H9 (cell line): Measurements from ENCODE around the gene TMEM213. TPM values are rescaled to one million over a fixed set of nuclear protein-coding genes. Genes with fewer than 3 reads are reported as not detected.

Experiments used
- DNase-seq: peaks from one replicate; pipeline ENCODE4 v3.0.0-alpha.2; 2017
- H2AFZ ChIP-seq: one replicate; pipeline ENCODE4 v1.6.1; 2013; ENCODE audit warnings: mild to moderate bottlenecking, low read length, control low read depth, moderate library complexity
- H2AK5ac ChIP-seq: 2 replicates; pipeline ENCODE4 v1.6.1; 2013; ENCODE audit warnings: low read length, control low read depth, mixed read lengths; ENCODE audit not compliant: insufficient read length
- H2BK120ac ChIP-seq: one replicate; pipeline ENCODE4 v1.6.1; 2013; ENCODE audit warnings: low read depth, mild to moderate bottlenecking, low read length, control low read depth, inconsistent platforms; ENCODE audit not compliant: poor library complexity, severe bottlenecking
- H2BK12ac ChIP-seq: 2 replicates; pipeline ENCODE4 v1.6.1; 2013; ENCODE audit warnings: low read length, control low read depth, mixed read lengths, low read depth; ENCODE audit not compliant: insufficient read length
- H2BK15ac ChIP-seq: 2 replicates; pipeline ENCODE4 v1.6.1; 2013; ENCODE audit warnings: low read depth, low read length, control low read depth
- H2BK20ac ChIP-seq: one replicate; pipeline ENCODE4 v1.6.1; 2013; ENCODE audit warnings: low read depth, mild to moderate bottlenecking, low read length, control low read depth, inconsistent platforms; ENCODE audit not compliant: poor library complexity, severe bottlenecking
- H2BK5ac ChIP-seq: 2 replicates; pipeline ENCODE4 v1.6.1; 2013; ENCODE audit warnings: low read length, control low read depth, mixed read lengths; ENCODE audit not compliant: insufficient read length
- H3K14ac ChIP-seq: 2 replicates; pipeline ENCODE4 v1.6.1; 2013; ENCODE audit warnings: low read length, control low read depth; ENCODE audit not compliant: insufficient read depth
- H3K18ac ChIP-seq: 2 replicates; pipeline ENCODE4 v1.6.1; 2013; ENCODE audit warnings: low read depth, mild to moderate bottlenecking, mixed read lengths, low read length, control low read depth; ENCODE audit not compliant: insufficient read length
- H3K23ac ChIP-seq: 2 replicates; pipeline ENCODE4 v1.6.1; 2013; ENCODE audit warnings: low read length, control low read depth, mixed read lengths, low read depth; ENCODE audit not compliant: insufficient read length
- H3K23me2 ChIP-seq: 2 replicates; pipeline ENCODE4 v1.6.1; 2013; ENCODE audit warnings: low read depth, mild to moderate bottlenecking, mixed read lengths, low read length, control low read depth; ENCODE audit not compliant: insufficient read length, poor library complexity, severe bottlenecking
- H3K27ac ChIP-seq: 2 replicates; pipeline ENCODE4 v1.5.1; 2013; ENCODE audit warnings: low read length, control low read depth, mixed read lengths, low read depth; ENCODE audit not compliant: insufficient read length
- H3K27me3 ChIP-seq: 2 replicates; pipeline ENCODE4 v1.6.1; 2013; ENCODE audit warnings: low read length, control low read depth, inconsistent platforms; ENCODE audit not compliant: insufficient read depth
- H3K4ac ChIP-seq: 2 replicates; pipeline ENCODE4 v1.6.1; 2013; ENCODE audit warnings: low read depth, mild to moderate bottlenecking, control low read depth, inconsistent platforms, low read length, moderate library complexity
- H3K4me1 ChIP-seq: 2 replicates; pipeline ENCODE4 v1.6.1; 2013; ENCODE audit warnings: low read length, control low read depth, inconsistent platforms; ENCODE audit not compliant: insufficient read depth
- H3K4me2 ChIP-seq: 2 replicates; pipeline ENCODE4 v1.6.1; 2013; ENCODE audit warnings: low read length, control low read depth, mixed read lengths; ENCODE audit not compliant: insufficient read length, insufficient read depth
- H3K56ac ChIP-seq: 2 replicates; pipeline ENCODE4 v1.6.1; 2013; ENCODE audit warnings: low read depth, mild to moderate bottlenecking, mixed read lengths, low read length, control low read depth; ENCODE audit not compliant: insufficient read length
- H3K79me1 ChIP-seq: 2 replicates; pipeline ENCODE4 v1.6.1; 2013; ENCODE audit warnings: low read depth, mild to moderate bottlenecking, moderate library complexity, low read length, control low read depth, inconsistent platforms; ENCODE audit not compliant: insufficient read depth, poor library complexity, severe bottlenecking
- H3K79me2 ChIP-seq: 2 replicates; pipeline ENCODE4 v1.6.1; 2013; ENCODE audit warnings: low read length, control low read depth, inconsistent platforms; ENCODE audit not compliant: insufficient read depth
- H3K9ac ChIP-seq: 2 replicates; pipeline ENCODE4 v1.6.1; 2013; ENCODE audit warnings: low read length, control low read depth, mixed read lengths; ENCODE audit not compliant: insufficient read length; ENCODE audit errors: extremely low read depth
- H3K9me3 ChIP-seq: one replicate; pipeline ENCODE4 v1.6.1; 2013; ENCODE audit warnings: low read depth, low read length, inconsistent platforms; ENCODE audit not compliant: control insufficient read depth
- H3T11ph ChIP-seq: one replicate; pipeline ENCODE4 v1.6.1; 2013; ENCODE audit warnings: mild to moderate bottlenecking, low read length, control low read depth, inconsistent platforms
- H4K20me1 ChIP-seq: one replicate; pipeline ENCODE4 v1.6.1; 2013; ENCODE audit not compliant: control insufficient read depth, insufficient read length, insufficient read depth
- H4K5ac ChIP-seq: 2 replicates; pipeline ENCODE4 v1.6.1; 2013; ENCODE audit warnings: low read depth, mild to moderate bottlenecking, mixed read lengths, low read length, control low read depth; ENCODE audit not compliant: insufficient read length
- H4K8ac ChIP-seq: replicated peaks from 2 replicates; pipeline ENCODE4 v1.6.1; 2013; ENCODE audit warnings: low read length, control low read depth, mixed read lengths, low read depth; ENCODE audit not compliant: insufficient read length
- H4K91ac ChIP-seq: 2 replicates; pipeline ENCODE4 v1.6.1; 2013; ENCODE audit warnings: low read depth, mild to moderate bottlenecking, moderate library complexity, mixed read lengths, low read length, control low read depth; ENCODE audit not compliant: insufficient read length
- H3K27ac Mint-ChIP-seq, 3 experiments: 2 replicates in 2 of 3; 3 replicates in 1 of 3; pipeline ENCODE4 v1.8.0; 2020 to 2021; ENCODE audit warnings: mixed read lengths in 3 of 3, mild to moderate bottlenecking in 1 of 3, moderate library complexity in 1 of 3
- H3K27me3 Mint-ChIP-seq: 2 replicates; pipeline ENCODE4 v1.8.0; 2021; ENCODE audit warnings: low read depth, mild to moderate bottlenecking, moderate library complexity, mixed read lengths
- H3K36me3 Mint-ChIP-seq, 3 experiments: 2 replicates in 2 of 3; 3 replicates in 1 of 3; pipeline ENCODE4 v1.8.0; 2020 to 2021; ENCODE audit warnings: low read depth in 3 of 3, mixed read lengths in 3 of 3; ENCODE audit not compliant: insufficient read depth in 1 of 3
- H3K4me1 Mint-ChIP-seq, 2 experiments: 2 replicates each; pipeline ENCODE4 v1.8.0; 2020; ENCODE audit warnings: mixed read lengths in 2 of 2
- H3K4me3 Mint-ChIP-seq, 2 experiments: 2 replicates in 1 of 2; 3 replicates in 1 of 2; pipeline ENCODE4 v1.8.0; 2020 to 2021; ENCODE audit warnings: mild to moderate bottlenecking in 2 of 2, mixed read lengths in 2 of 2, moderate library complexity in 1 of 2
- H3K9me3 Mint-ChIP-seq, 2 experiments: 2 replicates in 1 of 2; 3 replicates in 1 of 2; pipeline ENCODE4 v1.8.0; 2020; ENCODE audit warnings: mild to moderate bottlenecking in 2 of 2, mixed read lengths in 2 of 2, moderate library complexity in 1 of 2
- CTCF ChIP-seq: fragments of 200-600 bp; sonication (generic); conservative IDR thresholded peaks from 3 replicates; pipeline ENCODE4 v1.8.0; 2021; ENCODE audit warnings: antibody characterized with exemption, mild to moderate bottlenecking
- WGBS: extraction: QIAGEN DNeasy Blood & Tissue Kit; methylation state at CpG from one replicate; pipeline ENCODE4 v1.1.7; 2013; ENCODE audit warnings: missing lambda C conversion rate, low lambda C conversion rate, mixed read lengths; ENCODE audit not compliant: insufficient read length; ENCODE audit errors: extremely low coverage; 5-methylcytosine and 5-hydroxymethylcytosine counted together
- total RNA-seq: library from RNA; stranded (reverse); gene quantifications from 2 replicates; pipeline ENCODE4 v1.2.1, GENCODE V29; 2021

TMEM213 gene
- total RNA-seq, 1 experiment from 2014 or later, result 0.22 TPM

DNA sequence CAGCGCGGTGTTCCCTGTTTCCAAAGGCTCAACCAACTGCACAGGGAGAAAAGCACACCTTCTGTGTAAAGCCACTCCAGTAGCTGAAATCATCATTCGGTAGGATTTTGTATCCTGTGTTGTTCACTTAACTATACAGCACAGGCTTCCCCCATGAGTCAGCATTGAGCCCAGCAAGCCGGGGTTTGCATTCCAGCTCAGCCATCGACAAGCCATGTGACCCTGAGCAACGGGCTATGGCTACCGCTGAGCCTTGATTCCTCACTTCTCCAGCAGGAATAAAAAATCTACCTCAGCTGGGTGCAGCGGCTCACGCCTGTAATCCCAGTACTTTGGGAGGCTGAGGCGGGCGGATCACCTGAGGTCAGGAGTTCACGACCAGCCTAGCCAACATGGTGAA, 44.3 kb downstream of the TMEM213 start:
- Histone ChIP-seq H3K4me1 (no peaks in the 10 kb centered on the region), H2BK12ac (no peak overlapping the region), H3K23me2 (no peaks in the 10 kb centered on the region), H3K23ac (no peak overlapping the region), H4K8ac (no peak overlapping the region), H3K56ac (no peak overlapping the region), H2AFZ (no peak overlapping the region), H2BK20ac (no peak overlapping the region), H3K79me2 (no peaks in the 10 kb centered on the region), H3K9ac (no peak overlapping the region), H3K79me1 (no peaks in the 10 kb centered on the region), H3K14ac (no peak overlapping the region), H3K27ac (no peak overlapping the region), H2AK5ac (no peak overlapping the region), H3K4me2 (no peak overlapping the region), H2BK120ac (no peak overlapping the region), H2BK15ac (no peak overlapping the region), H3T11ph (no peak overlapping the region), H3K9me3 (no peaks in the 10 kb centered on the region), H4K91ac (no peak overlapping the region), H4K5ac (no peak overlapping the region), H3K4ac (no peak overlapping the region), H3K18ac (no peak overlapping the region), H3K27me3 (no peaks in the 10 kb centered on the region), H4K20me1 (no peaks in the 10 kb centered on the region), H2BK5ac (no peak overlapping the region)
- DNase-seq, result peak; percentile 65
- peaks cover 15 to 35% (median 19%) of the 10 kb centered on the region in 3 experiments; a peak in 6 of 7 replicates for H3K36me3 Mint-ChIP-seq
- H3K4me1 Mint-ChIP-seq, result peaks cover 6 to 7% of the 10 kb centered on the region in 2 experiments; a peak in 2 of 4 replicates
- no CpG with 5 or more reads among the region's 12 CpGs for WGBS
- no peak overlapping the region for H3K4me3 Mint-ChIP-seq
- no peaks in the 10 kb centered on the region for H3K9me3 Mint-ChIP-seq
- TF ChIP-seq CTCF, result no peak
- no peaks in the 10 kb centered on the region for H3K27me3 Mint-ChIP-seq
- H3K27ac Mint-ChIP-seq, result peak overlapping the region in 2 of 3 experiments; percentile 64 to 77; a peak in 2 of 7 replicates
